Measurements from ENCODE around the gene NAB2.

The NAB2 gene

GRCh38 chr12:57078519-57079404 lies 10.2 kb upstream of the NAB2 start, which contains the start of gene NEMP1:
TSS of gene NEMP1 (minus strand) at chr12:57078791. CDS start at chr12:57078745, 46 bp downstream.
- ATAC-seq, result peak; percentile 99
- TF ChIP-seq ZNF70 (CRISPR knock-in tag; IDR thresholded peaks at IDR 0.05) (no peak), ARNTL (CRISPR knock-in tag; IDR thresholded peaks at IDR 0.05; ENCODE audit: borderline replicate concordance, low read depth) (no peak), TOX (CRISPR knock-in tag; IDR thresholded peaks at IDR 0.05; ENCODE audit: borderline replicate concordance) (no peak), POU6F1 (CRISPR knock-in tag; IDR thresholded peaks at IDR 0.05; ENCODE audit: borderline replicate concordance, low read depth) (no peak), ESRRG (CRISPR knock-in tag; IDR thresholded peaks at IDR 0.05) (no peak), TCF4 (CRISPR knock-in tag; IDR thresholded peaks at IDR 0.05; ENCODE audit: borderline replicate concordance) (no peak), PPARA (CRISPR knock-in tag; IDR thresholded peaks at IDR 0.05; ENCODE audit: borderline replicate concordance) (no peak), PATZ1 (CRISPR knock-in tag; IDR thresholded peaks at IDR 0.05; ENCODE audit: borderline replicate concordance) (no peak)

GRCh38 chr12:57079821-57080220 lies 9.1 kb upstream of the NAB2 start:
- ATAC-seq, result no peak
- TF ChIP-seq OSR1 (CRISPR knock-in tag; IDR thresholded peaks at IDR 0.05) (no peak), CSRNP3 (CRISPR knock-in tag; IDR thresholded peaks at IDR 0.05) (no peak), ZC3H10 (CRISPR knock-in tag; IDR thresholded peaks at IDR 0.05) (no peak), SNAI2 (CRISPR knock-in tag; IDR thresholded peaks at IDR 0.05) (no peak), CREB5 (CRISPR knock-in tag; IDR thresholded peaks at IDR 0.05; ENCODE audit: low read depth) (no peak), ZNF70 (CRISPR knock-in tag; IDR thresholded peaks at IDR 0.05) (no peak), POU6F1 (CRISPR knock-in tag; IDR thresholded peaks at IDR 0.05; ENCODE audit: borderline replicate concordance, low read depth) (no peak)

GRCh38 chr12:57080855-57081254 lies 8.1 kb upstream of the NAB2 start:
- TF ChIP-seq TOX (CRISPR knock-in tag; IDR thresholded peaks at IDR 0.05; ENCODE audit: borderline replicate concordance) (no peak), ZNF8 (CRISPR knock-in tag; IDR thresholded peaks at IDR 0.05) (no peak), GLIS3 (CRISPR knock-in tag; IDR thresholded peaks at IDR 0.05) (no peak), SNAI2 (CRISPR knock-in tag; IDR thresholded peaks at IDR 0.05) (no peak), ZFP30 (CRISPR knock-in tag; IDR thresholded peaks at IDR 0.05) (no peak), TSHZ2 (CRISPR knock-in tag; IDR thresholded peaks at IDR 0.05) (no peak), ARNTL (CRISPR knock-in tag; IDR thresholded peaks at IDR 0.05; ENCODE audit: borderline replicate concordance, low read depth) (no peak), BACH2 (CRISPR knock-in tag; IDR thresholded peaks at IDR 0.05; ENCODE audit: borderline replicate concordance) (no peak), ISL1 (CRISPR knock-in tag; IDR thresholded peaks at IDR 0.05) (no peak), ZC3H10 (CRISPR knock-in tag; IDR thresholded peaks at IDR 0.05) (no peak), CSDC2 (CRISPR knock-in tag; IDR thresholded peaks at IDR 0.05) (no peak)
- no peak for ATAC-seq

Data from SK-N-SH treated with all-trans-retinoic acid at 6 μM for 48 hours (cell line).